Keratinocyte (primary cell): Measurements from ENCODE around the gene RFPL1.

Experiments used
- EZH2 ChIP-seq: IDR thresholded peaks from one replicate; pipeline ENCODE4 v1.6.1; 2012; ENCODE audit warnings: inconsistent platforms, mild to moderate bottlenecking, low read length, moderate library complexity
- TF ChIP-seq, protein P1 (sequence below), 3 experiments: IDR thresholded peaks in 1 of 3; conservative IDR thresholded peaks in 1 of 3; optimal IDR thresholded peaks in 1 of 3; 2 replicates in 2 of 3; 3 replicates in 1 of 3; pipeline versions ENCODE3 to v1.5.1; 2011; ENCODE audit warnings: low read length in 3 of 3, mild to moderate bottlenecking in 3 of 3, moderate library complexity in 2 of 3, control low read depth in 1 of 3, inconsistent platforms in 1 of 3; ENCODE audit not compliant: insufficient read depth in 2 of 3; ENCODE audit errors: extremely low read depth in 1 of 3

- TF ChIP-seq, protein P1, sequence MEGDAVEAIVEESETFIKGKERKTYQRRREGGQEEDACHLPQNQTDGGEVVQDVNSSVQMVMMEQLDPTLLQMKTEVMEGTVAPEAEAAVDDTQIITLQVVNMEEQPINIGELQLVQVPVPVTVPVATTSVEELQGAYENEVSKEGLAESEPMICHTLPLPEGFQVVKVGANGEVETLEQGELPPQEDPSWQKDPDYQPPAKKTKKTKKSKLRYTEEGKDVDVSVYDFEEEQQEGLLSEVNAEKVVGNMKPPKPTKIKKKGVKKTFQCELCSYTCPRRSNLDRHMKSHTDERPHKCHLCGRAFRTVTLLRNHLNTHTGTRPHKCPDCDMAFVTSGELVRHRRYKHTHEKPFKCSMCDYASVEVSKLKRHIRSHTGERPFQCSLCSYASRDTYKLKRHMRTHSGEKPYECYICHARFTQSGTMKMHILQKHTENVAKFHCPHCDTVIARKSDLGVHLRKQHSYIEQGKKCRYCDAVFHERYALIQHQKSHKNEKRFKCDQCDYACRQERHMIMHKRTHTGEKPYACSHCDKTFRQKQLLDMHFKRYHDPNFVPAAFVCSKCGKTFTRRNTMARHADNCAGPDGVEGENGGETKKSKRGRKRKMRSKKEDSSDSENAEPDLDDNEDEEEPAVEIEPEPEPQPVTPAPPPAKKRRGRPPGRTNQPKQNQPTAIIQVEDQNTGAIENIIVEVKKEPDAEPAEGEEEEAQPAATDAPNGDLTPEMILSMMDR (optimal IDR thresholded peaks at IDR 0.05 in 1 of 3, IDR thresholded peaks at IDR 0.05 in 1 of 3, conservative IDR thresholded peaks at IDR 0.05 in 1 of 3; ENCODE audit: extremely low read depth in 1 of 3, insufficient read depth in 2 of 3, low read length in 3 of 3), result no peak
- no peak for TF ChIP-seq EZH2
Observed at GRCh38 chr22:29480262-29480511, 41.8 kb downstream of the RFPL1 start.
